HepG2 (cell line): Measurements from ENCODE around the gene PIP4K2B. TPM values are rescaled to one million over a fixed set of nuclear protein-coding genes. Genes with fewer than 3 reads are reported as not detected.
A peak's percentile ranks its signal among the peaks of the same experiment; 100 is the strongest.

Experiments used
- AFF4 ChIP-seq: sonication (generic); formaldehyde crosslinking; IDR thresholded peaks from 2 replicates; pipeline ENCODE4 v1.4.0; 2020; ENCODE audit warnings: missing genetic modification reagents
- CENPBD1 ChIP-seq: sonication (generic); formaldehyde crosslinking; IDR thresholded peaks from 2 replicates; pipeline ENCODE4 v1.8.0; 2022; ENCODE audit warnings: missing genetic modification reagents, low read depth, mild to moderate bottlenecking, borderline replicate concordance
- FIP1L1 ChIP-seq: fragments of 200-400 bp; formaldehyde crosslinking; IDR thresholded peaks from 2 replicates; pipeline ENCODE4 v1.6.1; 2018; ENCODE audit warnings: low read depth, mild to moderate bottlenecking, low read length, moderate library complexity, borderline replicate concordance; ENCODE audit not compliant: insufficient read depth
- MTF1 ChIP-seq: sonication (generic); formaldehyde crosslinking; IDR thresholded peaks from 2 replicates; pipeline ENCODE4 v1.5.0; 2020; ENCODE audit warnings: missing genetic modification reagents
- MXD3 ChIP-seq: IDR thresholded peaks from 2 replicates; pipeline ENCODE4 v1.6.1; 2016; ENCODE audit warnings: mild to moderate bottlenecking, missing biosample characterization, missing genetic modification reagents
- SKIL ChIP-seq: sonication (generic); formaldehyde crosslinking; IDR thresholded peaks from 2 replicates; pipeline ENCODE4 v1.8.0; 2022; ENCODE audit warnings: missing genetic modification reagents, mild to moderate bottlenecking, moderate library complexity, borderline replicate concordance
- SYNCRIP ChIP-seq: fragments of 200-400 bp; formaldehyde crosslinking; IDR thresholded peaks from 2 replicates; pipeline ENCODE4 v1.6.1; 2018; ENCODE audit warnings: mild to moderate bottlenecking, low read depth, low read length; ENCODE audit not compliant: insufficient read depth
- ZBTB20 ChIP-seq: sonication (generic); formaldehyde crosslinking; IDR thresholded peaks from 2 replicates; pipeline ENCODE4 v1.8.1; 2023; ENCODE audit warnings: missing genetic modification reagents, low read depth, mild to moderate bottlenecking, borderline replicate concordance
- ZBTB21 ChIP-seq: sonication (generic); formaldehyde crosslinking; IDR thresholded peaks from 2 replicates; pipeline ENCODE4 v1.4.0; 2020; ENCODE audit warnings: missing genetic modification reagents
- ZNF318 ChIP-seq: sonication (generic); formaldehyde crosslinking; IDR thresholded peaks from 2 replicates; pipeline ENCODE4 v1.4.0; 2020; ENCODE audit warnings: mild to moderate bottlenecking, missing genetic modification reagents
- ZNF333 ChIP-seq: sonication (generic); formaldehyde crosslinking; IDR thresholded peaks from 2 replicates; pipeline ENCODE4 v1.4.0; 2020; ENCODE audit warnings: mild to moderate bottlenecking, missing genetic modification reagents, borderline replicate concordance
- polyA plus RNA-seq, 8 experiments: library from polyadenylated mRNA; depleted of rRNA in 3 of 8; stranded (reverse) in 7 of 8; unstranded in 1 of 8; fragments of >200 nt; fragmentation: Illumina TruSeq in 4 of 8; extraction: Trizol in 4 of 8; gene quantifications; 2 replicates each; pipeline versions ENCODE4 v1.2.1 to v1.2.3, GENCODE V29; 2011 to 2016; ENCODE audit warnings: low read depth in 4 of 8, missing spikeins in 1 of 8, mixed read lengths in 1 of 8; ENCODE audit not compliant: insufficient read depth in 1 of 8
- total RNA-seq, 5 experiments: library from RNA; depleted of rRNA; stranded (reverse); fragments of >200 nt; fragmentation: Illumina TruSeq; extraction: Trizol; gene quantifications; 2 replicates each; pipeline ENCODE4 v1.2.3, GENCODE V29; 2016; ENCODE audit warnings: low read depth in 1 of 5

PIP4K2B gene
- total and polyA plus RNA-seq, 2 of the 13 experiments (the other 11 are each of a cell fraction or from before 2014, with no cell fraction given) = 20.4 to 54.0 TPM

- no peak for TF ChIP-seq AFF4 (CRISPR knock-in tag)
- TF ChIP-seq ZNF318 (CRISPR knock-in tag) = no peak
- peak; percentile 49; the same call in 1 of the 2 replicates for TF ChIP-seq CENPBD1 (CRISPR knock-in tag)
- TF ChIP-seq SKIL = peak; percentile 80
- TF ChIP-seq ZNF333 = no peak
- no peak for TF ChIP-seq MXD3
- no peak for TF ChIP-seq MTF1 (CRISPR knock-in tag)
- TF ChIP-seq ZBTB21 (CRISPR knock-in tag) = 0 out of 2 replicates have a peak, but pooled peaks have one; percentile 34
- TF ChIP-seq ZBTB20 (CRISPR knock-in tag) = 0 out of 2 replicates have a peak, but pooled peaks have one; percentile 55
- no peak for TF ChIP-seq FIP1L1
- no peak for TF ChIP-seq SYNCRIP
These were observed 53.1 kb downstream of the PIP4K2B start (continued) for GRCh38 chr17:38746004-38746848.
